IMR-90 (cell line): ENCODE data around the gene AGK. TPM values are rescaled to one million over a fixed set of nuclear protein-coding genes. Genes with fewer than 3 reads are reported as not detected.

ENCODE experiments used
- ATAC-seq: fragments of 200-7000 bp; cut with Tn5 transposase; 2 replicates; pipeline ENCODE4 v1.9.1; 2020; ENCODE audit warnings: low read depth, mild to moderate bottlenecking, moderate library complexity
- BruUV-seq: library from RNA; stranded (reverse); fragments of 400-500 nt; replicated peaks from 2 replicates; lab custom pipeline; 2021; lab: Mats Ljungman, UMichigan
- CTCF ChIA-PET: fragments of 300-600 bp; formaldehyde crosslinking; extraction: SDS; loops from one replicate; lab custom pipeline; 2021; ENCODE audit warnings: antibody characterized with exemption; lab: Yijun Ruan, JAX
- POLR2A ChIA-PET: fragments of 300-600 bp; sonication (Branson Sonifier 250); formaldehyde crosslinking; loops from one replicate; lab custom pipeline; 2022; ENCODE audit warnings: antibody characterized with exemption; ENCODE audit not compliant: unreplicated experiment; lab: Charles Lee
- DNase-seq: peaks from one replicate; pipeline ENCODE4 v3.0.0; 2013
- H2AFZ ChIP-seq: replicated peaks from 2 replicates; pipeline ENCODE3; 2013; ENCODE audit warnings: low read length, mild to moderate bottlenecking; ENCODE audit not compliant: poor library complexity
- H2AK5ac ChIP-seq: 2 replicates; pipeline ENCODE4 v1.6.1; 2013; ENCODE audit warnings: low read depth, low read length, inconsistent platforms
- H2AK9ac ChIP-seq: replicated peaks from 2 replicates; pipeline ENCODE3; 2013; ENCODE audit warnings: mild to moderate bottlenecking, low read depth, low read length, moderate library complexity; ENCODE audit not compliant: poor library complexity
- H2BK120ac ChIP-seq: 2 replicates; pipeline ENCODE4 v1.6.1; 2013; ENCODE audit warnings: low read depth, low read length, inconsistent platforms
- H2BK15ac ChIP-seq: 3 replicates; pipeline ENCODE4 v1.6.1; 2013; ENCODE audit warnings: low read depth, low read length, inconsistent platforms
- H2BK20ac ChIP-seq: 2 replicates; pipeline ENCODE4 v1.6.1; 2013; ENCODE audit warnings: low read depth, mild to moderate bottlenecking, inconsistent platforms, low read length, moderate library complexity
- H2BK5ac ChIP-seq: 2 replicates; pipeline ENCODE4 v1.6.1; 2013; ENCODE audit warnings: mild to moderate bottlenecking, low read depth, low read length, inconsistent platforms; ENCODE audit not compliant: poor library complexity, severe bottlenecking
- H3K14ac ChIP-seq: replicated peaks from 2 replicates; pipeline ENCODE4 v1.6.1; 2013; ENCODE audit warnings: low read depth, low read length, inconsistent platforms
- H3K18ac ChIP-seq: 2 replicates; pipeline ENCODE4 v1.6.1; 2013; ENCODE audit warnings: low read depth, low read length, control low read depth
- H3K23ac ChIP-seq: 2 replicates; pipeline ENCODE4 v1.6.1; 2013; ENCODE audit warnings: low read depth, low read length, inconsistent platforms
- H3K27ac ChIP-seq: 2 replicates; pipeline ENCODE4 v1.5.1; 2013; ENCODE audit warnings: mild to moderate bottlenecking, control low read depth, low read length; ENCODE audit not compliant: insufficient read depth
- H3K27me3 ChIP-seq: 2 replicates; pipeline ENCODE4 v1.6.1; 2013; ENCODE audit warnings: low read length; ENCODE audit not compliant: control insufficient read depth, insufficient read depth
- H3K36me3 ChIP-seq: 2 replicates; pipeline ENCODE4 v1.6.1; 2013; ENCODE audit warnings: low read length, mixed read lengths; ENCODE audit not compliant: control insufficient read depth, insufficient read depth
- H3K4ac ChIP-seq: 2 replicates; pipeline ENCODE4 v1.6.1; 2013; ENCODE audit warnings: low read depth, low read length, inconsistent platforms
- H3K4me1 ChIP-seq: 2 replicates; pipeline ENCODE4 v1.6.1; 2013; ENCODE audit warnings: low read length, mixed read lengths; ENCODE audit not compliant: control insufficient read depth, insufficient read depth
- H3K4me2 ChIP-seq: 2 replicates; pipeline ENCODE4 v1.6.1; 2013; ENCODE audit warnings: low read depth, mild to moderate bottlenecking, control low read depth, low read length, moderate library complexity
- H3K4me3 ChIP-seq: 2 replicates; pipeline ENCODE4 v1.5.1; 2013; ENCODE audit warnings: low read depth, mild to moderate bottlenecking, control low read depth, low read length, moderate library complexity; ENCODE audit not compliant: insufficient read depth
- H3K56ac ChIP-seq: 2 replicates; pipeline ENCODE4 v1.6.1; 2013; ENCODE audit warnings: low read length, inconsistent platforms; ENCODE audit not compliant: insufficient read depth; ENCODE audit errors: extremely low read depth
- H3K79me1 ChIP-seq, 2 experiments: 2 replicates each; pipeline ENCODE4 v1.6.1; 2013; ENCODE audit warnings: low read length in 2 of 2, inconsistent platforms in 1 of 2, low read depth in 1 of 2
- H3K9ac ChIP-seq: 2 replicates; pipeline ENCODE4 v1.6.1; 2013; ENCODE audit warnings: low read depth, low read length, control low read depth
- H3K9me1 ChIP-seq: 2 replicates; pipeline ENCODE4 v1.6.1; 2013; ENCODE audit warnings: low read length, inconsistent platforms; ENCODE audit not compliant: insufficient read depth
- H3K9me3 ChIP-seq: 2 replicates; pipeline ENCODE4 v1.6.1; 2013; ENCODE audit warnings: low read length; ENCODE audit not compliant: control insufficient read depth, insufficient read depth
- H4K20me1 ChIP-seq: 2 replicates; pipeline ENCODE4 v1.6.1; 2013; ENCODE audit warnings: low read length, inconsistent platforms; ENCODE audit not compliant: insufficient read depth
- H4K5ac ChIP-seq: 2 replicates; pipeline ENCODE4 v1.6.1; 2013; ENCODE audit warnings: mild to moderate bottlenecking, low read depth, low read length, control low read depth
- H4K8ac ChIP-seq, 2 experiments: 2 replicates each; pipeline ENCODE4 v1.6.1; 2013; ENCODE audit warnings: low read depth in 2 of 2, low read length in 2 of 2, control low read depth in 1 of 2, inconsistent platforms in 1 of 2
- H4K91ac ChIP-seq: 2 replicates; pipeline ENCODE4 v1.6.1; 2013; ENCODE audit warnings: low read depth, low read length, inconsistent platforms; ENCODE audit not compliant: insufficient read depth
- BHLHE40 ChIP-seq: fragments of 150-350 bp; IDR thresholded peaks from 2 replicates; pipeline ENCODE4 v1.6.1; 2016; ENCODE audit warnings: mild to moderate bottlenecking, low read depth, low read length
- CEBPB ChIP-seq: IDR thresholded peaks from 2 replicates; pipeline ENCODE4 v1.6.1; 2012; ENCODE audit warnings: low read depth, low read length, improper control_type of control experiment
- CHD1 ChIP-seq: IDR thresholded peaks from 2 replicates; pipeline ENCODE4 v1.6.1; 2012; ENCODE audit warnings: low read depth, low read length, improper control_type of control experiment
- CTCF ChIP-seq: conservative IDR thresholded peaks from 2 replicates; pipeline ENCODE4 v1.5.1; 2012; ENCODE audit warnings: mild to moderate bottlenecking, low read depth, low read length, improper control_type of control experiment
- ELK1 ChIP-seq: fragments of 150-350 bp; IDR thresholded peaks from 2 replicates; pipeline ENCODE4 v1.6.1; 2016; ENCODE audit warnings: low read depth, mild to moderate bottlenecking, low read length, moderate library complexity, borderline replicate concordance
- FOS ChIP-seq: fragments of 150-350 bp; IDR thresholded peaks from 2 replicates; pipeline ENCODE4 v1.6.1; 2016; ENCODE audit warnings: low read depth, low read length
- MAFK ChIP-seq: IDR thresholded peaks from 2 replicates; pipeline ENCODE4 v1.6.1; 2012; ENCODE audit warnings: low read depth, low read length, improper control_type of control experiment
- MAZ ChIP-seq: IDR thresholded peaks from 2 replicates; pipeline ENCODE4 v1.6.1; 2012; ENCODE audit warnings: low read depth, mild to moderate bottlenecking, low read length, improper control_type of control experiment, moderate library complexity, borderline replicate concordance
- MXI1 ChIP-seq: IDR thresholded peaks from 2 replicates; pipeline ENCODE4 v1.6.1; 2012; ENCODE audit warnings: low read depth, mild to moderate bottlenecking, low read length, moderate library complexity, borderline replicate concordance
- NFE2L2 ChIP-seq: fragments of 150-350 bp; IDR thresholded peaks from 2 replicates; pipeline ENCODE4 v1.6.1; 2016; ENCODE audit warnings: low read depth, mild to moderate bottlenecking, low read length
- POLR2A ChIP-seq: IDR thresholded peaks from 2 replicates; pipeline ENCODE4 v1.6.1; 2012; ENCODE audit warnings: mild to moderate bottlenecking, low read depth, low read length
- RAD21 ChIP-seq: IDR thresholded peaks from 2 replicates; pipeline ENCODE4 v1.6.1; 2012; ENCODE audit warnings: low read length, improper control_type of control experiment
- RCOR1 ChIP-seq: IDR thresholded peaks from 2 replicates; pipeline ENCODE4 v1.6.1; 2012; ENCODE audit warnings: mild to moderate bottlenecking, low read length, improper control_type of control experiment; ENCODE audit not compliant: insufficient replicate concordance
- RFX5 ChIP-seq: IDR thresholded peaks from 2 replicates; pipeline ENCODE4 v1.8.0; 2012; ENCODE audit warnings: low read depth, mild to moderate bottlenecking, low read length, moderate library complexity
- SMC3 ChIP-seq: fragments of 150-350 bp; IDR thresholded peaks from 2 replicates; pipeline ENCODE4 v1.6.1; 2016; ENCODE audit warnings: low read depth, mild to moderate bottlenecking, antibody characterized with exemption, low read length, moderate library complexity
- USF2 ChIP-seq: fragments of 150-350 bp; IDR thresholded peaks from 2 replicates; pipeline ENCODE4 v1.6.1; 2017; ENCODE audit warnings: mild to moderate bottlenecking, antibody characterized with exemption, low read length, low read depth
- WGBS, 2 experiments: methylation state at CpG; one replicate each; pipeline versions ENCODE4 v1.1.5 to v1.1.7; 2013; ENCODE audit warnings: missing lambda C conversion rate in 2 of 2; ENCODE audit not compliant: insufficient read length in 1 of 2; ENCODE audit errors: extremely low coverage in 2 of 2; 5-methylcytosine and 5-hydroxymethylcytosine counted together
- dilution Hi-C: fragments of 300-500 bp; cut with HindIII; formaldehyde crosslinking; loops from one replicate; pipeline ENCODE4 v1.14.3; 2018; ENCODE audit warnings: low sequenced_read_pairs; ENCODE audit not compliant: unreplicated experiment
- in situ Hi-C: fragments of 300-500 bp; cut with MboI; formaldehyde crosslinking; loops from 3 replicates; pipeline ENCODE4 v1.14.3; 2019; ENCODE audit warnings: low sequenced_read_pairs, inconsistent platforms, mixed read lengths
- intact Hi-C: fragments of 100-400 bp; cut with micrococcal nuclease; formaldehyde crosslinking; loops from 2 replicates; pipeline ENCODE4 v1.10.0; 2022
- polyA plus RNA-seq, 3 experiments: library from polyadenylated mRNA; depleted of rRNA; stranded (reverse); fragments of >200 nt; gene quantifications; 2 replicates each; pipeline ENCODE4 v1.2.3, GENCODE V29; 2012; ENCODE audit warnings: low replicate concordance in 1 of 3
- total RNA-seq: library from RNA; depleted of rRNA; stranded (reverse); fragments of >200 nt; gene quantifications from 2 replicates; pipeline ENCODE4 v1.2.3, GENCODE V29; 2012

The AGK gene
- total and polyA plus RNA-seq, 2 of the 4 experiments (the other 2 are of a cell fraction) = 35.5 to 37.3 TPM

GRCh38 chr7:141528399-141528798, 22.8 kb upstream of the AGK start:
- intact Hi-C loops = no loop called here
- ATAC-seq = no peak
- no peak overlapping the region for H3K18ac ChIP-seq
- no CpG with 5 or more reads among the region's 3 CpGs for WGBS, 2 experiments
- TF ChIP-seq MAFK (no peak), RFX5 (no peak), CEBPB (no peak), CTCF (no peak), SMC3 (no peak), MXI1 (no peak), USF2 (no peak), ELK1 (no peak), MAZ (no peak), CHD1 (no peak), POLR2A (no peak), NFE2L2 (no peak), RAD21 (no peak), FOS (no peak), RCOR1 (no peak), BHLHE40 (no peak)
- DNase-seq = no peak
- no peak overlapping the region for H2BK20ac ChIP-seq
- H2AK9ac ChIP-seq = no peak overlapping the region
- no peaks in the 10 kb centered on the region for H4K20me1 ChIP-seq
- no peak overlapping the region for H2BK5ac ChIP-seq
- no peak overlapping the region for H3K56ac ChIP-seq
- dilution Hi-C loops = no loop called here
- no peak overlapping the region for H3K14ac ChIP-seq
- H3K9me3 ChIP-seq = no peaks in the 10 kb centered on the region
- H3K4me2 ChIP-seq = no peak overlapping the region
- H4K91ac ChIP-seq = no peak overlapping the region
- H2BK120ac ChIP-seq = no peak overlapping the region
- H4K5ac ChIP-seq = no peak overlapping the region
- H3K36me3 ChIP-seq = no peaks in the 10 kb centered on the region
- H3K4me3 ChIP-seq = no peak overlapping the region
- no peak overlapping the region for H3K4ac ChIP-seq
- no peak overlapping the region for H4K8ac ChIP-seq
- H3K27ac ChIP-seq = no peak overlapping the region
- no peaks in the 10 kb centered on the region for H3K4me1 ChIP-seq
- H3K79me1 ChIP-seq = no peaks in the 10 kb centered on the region
- in situ Hi-C loops = loop anchor here (25.0 kb wide), 1 partner anchor 716 kb away; no protein-coding TSS in a partner anchor
- H3K9ac ChIP-seq = no peak overlapping the region
- no TSS peak for BruUV-seq
- H3K9me1 ChIP-seq = no peaks in the 10 kb centered on the region
- H2AFZ ChIP-seq = no peak overlapping the region
- ChIA-PET CTCF (no interaction called here), POLR2A (no interaction called here)
- no peak overlapping the region for H2AK5ac ChIP-seq
- H2BK15ac ChIP-seq = no peak overlapping the region
- no peak overlapping the region for H3K23ac ChIP-seq
- H3K27me3 ChIP-seq = peaks cover 4% of the 10 kb centered on the region
